Measurements from ENCODE around the gene PLEKHG4B. TPM values are rescaled to one million over a fixed set of nuclear protein-coding genes. Genes with fewer than 3 reads are reported as not detected.
"Not testable (repeated sequence)": the region's sequence is repeated elsewhere in the genome, so short reads cannot be mapped to it uniquely, and the experiment has no call there.

PLEKHG4B gene
- total RNA-seq, 2 donors from 2014 or later, result under 0.01 to 0.28 TPM

GRCh38 chr5:231661-232060, 139.7 kb downstream of the PLEKHG4B start:
- Histone ChIP-seq H3K4me3 (no peak overlapping the region), H3K27me3 (replicated peaks; ENCODE audit: insufficient read depth) (no peaks in the 10 kb centered on the region), H3K4me1 (ENCODE audit: control insufficient read depth in 1 of 2, low read depth in 2 of 2) (no peaks in the 10 kb centered on the region), H3K36me3 (peaks cover 50% of the 10 kb centered on the region), H3K9me3 (no peaks in the 10 kb centered on the region), H3K27ac (no peak overlapping the region)
- ATAC-seq (ENCODE audit: insufficient number of reproducible peaks, low FRiP score, low read depth), result no peak
- no peak for TF ChIP-seq CTCF (IDR thresholded peaks at IDR 0.05)
- DNase-seq (ENCODE audit: low spot score), result no peak

- H3K27ac ChIP-seq; H3K4me3 ChIP-seq; DNase-seq (ENCODE audit: low spot score); H3K9me3 ChIP-seq; ATAC-seq (ENCODE audit: insufficient number of reproducible peaks, low FRiP score, low read depth); H3K27me3 ChIP-seq (replicated peaks; ENCODE audit: insufficient read depth); H3K4me1 ChIP-seq (ENCODE audit: control insufficient read depth in 1 of 2, low read depth in 2 of 2): not testable (repeated sequence)
- peaks cover 36% of the 10 kb centered on the region for H3K36me3 ChIP-seq
Measured at GRCh38 chr5:233426-233825, 141.5 kb downstream of the PLEKHG4B start.

DNA sequence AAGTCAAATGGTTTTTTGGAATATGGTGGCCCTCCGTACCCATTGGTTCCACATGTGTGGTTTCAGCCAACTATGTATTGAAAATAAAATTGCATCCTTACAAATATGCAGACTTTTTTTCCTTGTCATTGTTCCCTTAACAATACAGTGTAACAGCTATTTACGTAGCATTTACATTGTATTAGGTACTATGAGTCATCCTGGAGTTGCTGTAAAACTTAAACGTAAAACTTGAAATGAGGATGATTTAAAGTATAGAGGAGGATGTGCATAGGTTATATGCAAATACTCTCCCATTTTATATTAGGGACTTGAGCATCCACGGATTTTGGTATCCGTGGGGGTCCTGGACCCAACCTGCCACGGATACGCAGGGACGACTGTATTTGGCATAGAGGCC, 142.5 kb downstream of the PLEKHG4B start:
- ATAC-seq (ENCODE audit: insufficient number of reproducible peaks, low FRiP score, low read depth) (no peak), DNase-seq (ENCODE audit: low spot score) (no peak)
- no peaks in the 10 kb centered on the region for H3K9me3 ChIP-seq
- H3K4me3 ChIP-seq, result no peak overlapping the region
- H3K4me1 ChIP-seq (ENCODE audit: control insufficient read depth in 1 of 2, low read depth in 2 of 2), result no peaks in the 10 kb centered on the region
- TF ChIP-seq CTCF (IDR thresholded peaks at IDR 0.05), result no peak
- no peaks in the 10 kb centered on the region for H3K27me3 ChIP-seq (replicated peaks; ENCODE audit: insufficient read depth)
- H3K36me3 ChIP-seq, result peaks cover 36% of the 10 kb centered on the region
- no peak overlapping the region for H3K27ac ChIP-seq

DNA sequence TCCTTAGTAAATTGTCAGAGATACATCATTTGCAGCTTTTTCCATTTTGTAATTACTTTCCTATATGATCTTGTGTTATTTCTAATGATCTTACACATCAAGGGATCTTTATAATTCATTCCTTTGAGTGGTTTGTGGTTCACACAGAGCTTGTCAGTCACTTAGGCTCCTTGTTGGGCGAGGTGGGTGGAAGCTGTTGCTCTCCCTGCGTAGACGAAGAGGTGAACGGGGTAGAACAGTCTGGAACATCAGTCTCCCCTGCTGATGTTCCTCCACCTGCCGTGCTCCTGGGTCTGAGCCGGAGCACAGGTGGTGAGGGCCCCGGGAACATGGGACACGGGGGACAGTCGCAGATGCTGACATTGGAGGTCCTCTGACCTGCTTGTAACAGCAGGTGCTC, 143.6 kb downstream of the PLEKHG4B start:
- ATAC-seq (ENCODE audit: insufficient number of reproducible peaks, low FRiP score, low read depth); DNase-seq (ENCODE audit: low spot score); H3K27me3 ChIP-seq (replicated peaks; ENCODE audit: insufficient read depth); H3K4me1 ChIP-seq (ENCODE audit: control insufficient read depth in 1 of 2, low read depth in 2 of 2); H3K4me3 ChIP-seq; H3K27ac ChIP-seq; H3K9me3 ChIP-seq: not testable (repeated sequence)
- peaks cover 30% of the 10 kb centered on the region for H3K36me3 ChIP-seq

DNA sequence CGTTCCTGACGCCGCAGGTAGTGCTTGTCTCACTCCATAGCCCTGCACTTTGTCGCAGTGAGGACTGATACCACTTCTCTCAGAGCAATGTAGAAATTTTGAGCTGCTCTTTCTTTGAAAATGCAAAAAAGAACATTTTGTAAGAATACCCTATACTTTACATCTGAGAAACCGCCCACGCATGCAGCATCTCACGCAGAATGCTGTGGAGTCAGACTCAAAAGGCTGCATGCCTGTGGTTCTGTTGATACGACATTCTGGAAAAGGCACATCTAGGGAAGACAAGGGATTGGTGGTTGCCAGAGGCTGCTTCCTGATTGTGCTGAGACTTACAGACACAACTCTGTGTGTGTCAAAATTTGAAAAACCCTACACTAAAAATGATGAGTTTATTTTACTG, 146.0 kb downstream of the PLEKHG4B start:
- ATAC-seq (ENCODE audit: insufficient number of reproducible peaks, low FRiP score, low read depth); DNase-seq (ENCODE audit: low spot score); H3K27ac ChIP-seq; H3K27me3 ChIP-seq (replicated peaks; ENCODE audit: insufficient read depth); H3K9me3 ChIP-seq; H3K4me3 ChIP-seq; H3K4me1 ChIP-seq (ENCODE audit: control insufficient read depth in 1 of 2, low read depth in 2 of 2): not testable (repeated sequence)
- peaks cover 48% of the 10 kb centered on the region for H3K36me3 ChIP-seq

Other genes with a start within 250 kb of the PLEKHG4B start
- gene LRRC14B, start 99.3 kb downstream of the PLEKHG4B start, total RNA-seq, result not detected
- gene CCDC127, start 126.0 kb downstream of the PLEKHG4B start, total RNA-seq, result 1 to 10 TPM; 2.7 to 7.8 TPM
- 10 to 100 TPM; 59.6 to 70.5 TPM for gene SDHA, start 126.2 kb downstream of the PLEKHG4B start, total RNA-seq
- 10 to 100 TPM; 65.5 to 91.1 TPM for gene PDCD6, start 179.5 kb downstream of the PLEKHG4B start, total RNA-seq
- gene AHRR, start 229.5 kb downstream of the PLEKHG4B start, total RNA-seq, result 1 to 10 TPM in 1 of 2 donors, under 1 TPM in 1; 0.85 to 3.1 TPM

Measured in thoracic aorta (tissue), 2 donors.